Liver (tissue), 9 donors: ENCODE data around the gene RIN1. TPM values are rescaled to one million over a fixed set of nuclear protein-coding genes. Genes with fewer than 3 reads are reported as not detected.

ENCODE experiments used
- DNase-seq: peaks from one replicate; pipeline ENCODE4 v3.0.0-alpha.2; 2017; ENCODE audit warnings: low spot score
- H3K27ac ChIP-seq, 2 donors: one replicate each; pipeline ENCODE4 v1.7.0; 2013; ENCODE audit warnings: inconsistent platforms in 2 of 2, low read length in 2 of 2, control low read depth in 1 of 2, low read depth in 1 of 2, mild to moderate bottlenecking in 1 of 2
- H3K27me3 ChIP-seq, 4 donors: one replicate each; pipeline versions ENCODE4 v1.6.1 to v1.7.0; 2013; ENCODE audit warnings: low read length in 3 of 4, inconsistent platforms in 1 of 4, mild to moderate bottlenecking in 1 of 4, moderate library complexity in 1 of 4; ENCODE audit not compliant: control insufficient read depth in 4 of 4, insufficient read depth in 4 of 4
- H3K36me3 ChIP-seq, 4 donors: one replicate each; pipeline versions ENCODE4 v1.6.1 to v1.7.0; 2013; ENCODE audit warnings: low read length in 3 of 4, mild to moderate bottlenecking in 3 of 4, low read depth in 1 of 4, moderate library complexity in 1 of 4; ENCODE audit not compliant: control insufficient read depth in 4 of 4, insufficient read depth in 3 of 4
- H3K4me1 ChIP-seq, 4 donors: one replicate each; pipeline versions ENCODE4 v1.6.1 to v1.7.0; 2013; ENCODE audit warnings: low read length in 3 of 4, mild to moderate bottlenecking in 3 of 4, moderate library complexity in 1 of 4; ENCODE audit not compliant: control insufficient read depth in 4 of 4, insufficient read depth in 4 of 4
- H3K4me3 ChIP-seq, 3 donors: one replicate each; pipeline versions ENCODE4 v1.6.1 to v1.7.0; 2013; ENCODE audit warnings: low read length in 3 of 3, control low read depth in 1 of 3, low read depth in 1 of 3, mild to moderate bottlenecking in 1 of 3
- H3K9ac ChIP-seq, 2 donors: one replicate each; pipeline ENCODE4 v1.7.0; 2013; ENCODE audit warnings: low read length in 2 of 2, mild to moderate bottlenecking in 2 of 2, moderate library complexity in 2 of 2, control low read depth in 1 of 2, low read depth in 1 of 2
- H3K9me3 ChIP-seq, 4 donors: one replicate each; pipeline versions ENCODE4 v1.6.1 to v1.7.0; 2013; ENCODE audit warnings: low read length in 3 of 4; ENCODE audit not compliant: control insufficient read depth in 4 of 4
- EGR1 ChIP-seq, 2 donors: IDR thresholded peaks; 2 replicates each; pipeline ENCODE4 v1.6.1; 2016 to 2018; ENCODE audit warnings: antibody characterized with exemption in 2 of 2, low read depth in 2 of 2
- FOXA1 ChIP-seq: IDR thresholded peaks from 2 replicates; pipeline ENCODE4 v1.6.1; 2016; ENCODE audit warnings: antibody characterized with exemption
- FOXA2 ChIP-seq: IDR thresholded peaks from 2 replicates; pipeline ENCODE4 v1.6.1; 2016; ENCODE audit warnings: antibody characterized with exemption
- GABPA ChIP-seq, 2 donors: IDR thresholded peaks in 1 of 2; conservative IDR thresholded peaks in 1 of 2; 2 replicates each; pipeline ENCODE4 v1.6.1; 2016; ENCODE audit warnings: antibody characterized with exemption in 2 of 2, mild to moderate bottlenecking in 1 of 2, moderate library complexity in 1 of 2
- HNF4A ChIP-seq, 2 donors: conservative IDR thresholded peaks; 2 replicates each; pipeline ENCODE4 v1.6.1; 2016; ENCODE audit warnings: antibody characterized with exemption in 2 of 2, mild to moderate bottlenecking in 2 of 2
- JUND ChIP-seq, 2 donors: IDR thresholded peaks; 2 replicates each; pipeline ENCODE4 v1.6.1; 2016; ENCODE audit warnings: antibody characterized with exemption in 2 of 2
- NR2F2 ChIP-seq: IDR thresholded peaks from 2 replicates; pipeline ENCODE4 v1.6.1; 2016; ENCODE audit warnings: antibody characterized with exemption
- RAD21 ChIP-seq, 2 donors: IDR thresholded peaks; 2 replicates each; pipeline ENCODE4 v1.6.1; 2016; ENCODE audit warnings: antibody characterized with exemption in 2 of 2, mild to moderate bottlenecking in 2 of 2
- RXRA ChIP-seq, 2 donors: IDR thresholded peaks; 2 replicates each; pipeline ENCODE4 v1.6.1; 2017 to 2018; ENCODE audit warnings: antibody characterized with exemption in 2 of 2, mild to moderate bottlenecking in 1 of 2
- SP1 ChIP-seq: IDR thresholded peaks from 2 replicates; pipeline ENCODE4 v1.6.1; 2018; ENCODE audit warnings: antibody characterized with exemption, mild to moderate bottlenecking
- TAF1 ChIP-seq: conservative IDR thresholded peaks from 2 replicates; pipeline ENCODE4 v1.6.1; 2016; ENCODE audit warnings: antibody characterized with exemption, mild to moderate bottlenecking
- WGBS: extraction: QIAGEN DNeasy Blood & Tissue Kit; methylation state at CpG from one replicate; pipeline ENCODE4 v1.1.7; 2013; 5-methylcytosine and 5-hydroxymethylcytosine counted together
- polyA plus RNA-seq, 2 donors: library from polyadenylated mRNA; stranded (reverse) in 1 of 2; unstranded in 1 of 2; fragments of 200-250 nt in 1 of 2; fragments of >200 nt in 1 of 2; fragmentation: Nextera tagmentation in 1 of 2; extraction: Ambion mirVana in 1 of 2; gene quantifications; one replicate each; pipeline versions ENCODE4 v1.2.1 to v1.2.3, GENCODE V29; 2013 to 2015
- total RNA-seq, 2 donors: library from RNA; depleted of rRNA; stranded (reverse); fragments of >200 nt; gene quantifications; one replicate each; pipeline ENCODE4 v1.2.3, GENCODE V29; 2014
- TF ChIP-seq, protein P1 (sequence below): IDR thresholded peaks from 2 replicates; pipeline ENCODE4 v1.6.1; 2016; ENCODE audit warnings: antibody characterized with exemption
- TF ChIP-seq, protein P2 (sequence below): IDR thresholded peaks from 2 replicates; pipeline ENCODE4 v1.6.1; 2016; ENCODE audit warnings: antibody characterized with exemption
- TF ChIP-seq, protein P3 (sequence below): fragments of 150-350 bp; IDR thresholded peaks from 2 replicates; pipeline ENCODE4 v1.5.1; 2017; ENCODE audit warnings: improper control_type of control experiment, low read depth, low read length; ENCODE audit not compliant: missing input control
- TF ChIP-seq, protein P4 (sequence below): IDR thresholded peaks from 2 replicates; pipeline ENCODE4 v1.6.1; 2016; ENCODE audit warnings: antibody characterized with exemption, mild to moderate bottlenecking
- donor health status: healthy.
- donor health status: healthy.
- donor health status: healthy.
- donor health status: healthy.
- donor health status: healthy.

The RIN1 gene
- total and polyA plus RNA-seq, 4 donors = 0.11 to 1.1 (median 0.53) TPM

DNA sequence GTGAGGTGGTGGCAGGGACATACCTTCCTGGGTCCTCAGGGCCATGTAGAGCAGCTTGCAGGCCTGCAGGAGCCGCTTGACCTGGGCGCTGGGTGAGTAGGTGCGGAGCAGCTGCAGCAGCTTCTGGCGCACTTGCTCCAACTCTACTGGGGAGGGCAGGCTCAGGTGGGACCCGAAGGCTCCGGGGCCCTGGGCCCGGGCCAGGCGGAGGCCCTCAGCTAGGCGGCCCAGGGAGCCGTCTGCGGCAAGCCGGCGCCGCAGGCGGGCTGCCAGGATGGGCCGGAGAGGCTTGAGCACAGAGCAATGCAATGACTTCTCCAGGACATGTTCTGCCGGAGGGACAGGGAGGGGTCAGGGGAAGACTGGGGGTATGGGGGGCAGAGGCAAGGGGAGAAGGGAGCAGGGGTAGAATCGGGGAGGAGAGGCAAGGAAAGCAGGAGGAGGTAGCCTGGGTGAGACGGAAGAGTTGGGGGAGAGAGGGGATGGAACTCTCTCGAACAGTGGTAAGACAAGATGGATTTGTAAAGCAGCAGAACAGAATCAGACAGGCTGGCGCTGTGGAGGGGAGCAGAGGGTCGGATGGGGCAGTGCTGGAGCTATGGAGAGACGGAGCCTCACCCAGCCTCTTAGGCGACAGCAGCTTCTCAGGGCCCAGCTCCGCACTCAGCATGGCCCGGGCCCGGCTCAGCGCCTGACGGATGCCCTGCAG, 2.2 kb downstream of the RIN1 start:
- Histone ChIP-seq H3K4me3 (no peak overlapping the region), H3K9ac (no peak overlapping the region), H3K4me1 (peaks cover 4 to 16% (median 8%) of the 10 kb centered on the region in 4 donors), H3K27ac (no peak overlapping the region), H3K9me3 (no peaks in the 10 kb centered on the region), H3K36me3 (peaks cover 0 to 7% (median 3%) of the 10 kb centered on the region in 4 donors), H3K27me3 (no peaks in the 10 kb centered on the region)
- 91% methylated on average over 29 of the region's 29 CpGs for WGBS
- TF ChIP-seq EGR1 (IDR thresholded peaks at IDR 0.05; ENCODE audit: low read depth in 2 of 2) (no peak), JUND (IDR thresholded peaks at IDR 0.05) (no peak), GABPA (IDR thresholded peaks at IDR 0.05 in 1 of 2, conservative IDR thresholded peaks at IDR 0.05 in 1 of 2) (no peak), RAD21 (IDR thresholded peaks at IDR 0.05) (no peak), HNF4A (conservative IDR thresholded peaks at IDR 0.05) (no peak), FOXA1 (no peak), FOXA2 (no peak), RXRA (IDR thresholded peaks at IDR 0.05) (no peak), NR2F2 (no peak), TAF1 (no peak), SP1 (no peak)
- TF ChIP-seq, protein P1, sequence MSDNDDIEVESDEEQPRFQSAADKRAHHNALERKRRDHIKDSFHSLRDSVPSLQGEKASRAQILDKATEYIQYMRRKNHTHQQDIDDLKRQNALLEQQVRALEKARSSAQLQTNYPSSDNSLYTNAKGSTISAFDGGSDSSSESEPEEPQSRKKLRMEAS = no peak
- TF ChIP-seq, protein P2, sequence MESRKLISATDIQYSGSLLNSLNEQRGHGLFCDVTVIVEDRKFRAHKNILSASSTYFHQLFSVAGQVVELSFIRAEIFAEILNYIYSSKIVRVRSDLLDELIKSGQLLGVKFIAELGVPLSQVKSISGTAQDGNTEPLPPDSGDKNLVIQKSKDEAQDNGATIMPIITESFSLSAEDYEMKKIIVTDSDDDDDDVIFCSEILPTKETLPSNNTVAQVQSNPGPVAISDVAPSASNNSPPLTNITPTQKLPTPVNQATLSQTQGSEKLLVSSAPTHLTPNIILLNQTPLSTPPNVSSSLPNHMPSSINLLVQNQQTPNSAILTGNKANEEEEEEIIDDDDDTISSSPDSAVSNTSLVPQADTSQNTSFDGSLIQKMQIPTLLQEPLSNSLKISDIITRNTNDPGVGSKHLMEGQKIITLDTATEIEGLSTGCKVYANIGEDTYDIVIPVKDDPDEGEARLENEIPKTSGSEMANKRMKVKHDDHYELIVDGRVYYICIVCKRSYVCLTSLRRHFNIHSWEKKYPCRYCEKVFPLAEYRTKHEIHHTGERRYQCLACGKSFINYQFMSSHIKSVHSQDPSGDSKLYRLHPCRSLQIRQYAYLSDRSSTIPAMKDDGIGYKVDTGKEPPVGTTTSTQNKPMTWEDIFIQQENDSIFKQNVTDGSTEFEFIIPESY = no peak
- TF ChIP-seq, protein P3, sequence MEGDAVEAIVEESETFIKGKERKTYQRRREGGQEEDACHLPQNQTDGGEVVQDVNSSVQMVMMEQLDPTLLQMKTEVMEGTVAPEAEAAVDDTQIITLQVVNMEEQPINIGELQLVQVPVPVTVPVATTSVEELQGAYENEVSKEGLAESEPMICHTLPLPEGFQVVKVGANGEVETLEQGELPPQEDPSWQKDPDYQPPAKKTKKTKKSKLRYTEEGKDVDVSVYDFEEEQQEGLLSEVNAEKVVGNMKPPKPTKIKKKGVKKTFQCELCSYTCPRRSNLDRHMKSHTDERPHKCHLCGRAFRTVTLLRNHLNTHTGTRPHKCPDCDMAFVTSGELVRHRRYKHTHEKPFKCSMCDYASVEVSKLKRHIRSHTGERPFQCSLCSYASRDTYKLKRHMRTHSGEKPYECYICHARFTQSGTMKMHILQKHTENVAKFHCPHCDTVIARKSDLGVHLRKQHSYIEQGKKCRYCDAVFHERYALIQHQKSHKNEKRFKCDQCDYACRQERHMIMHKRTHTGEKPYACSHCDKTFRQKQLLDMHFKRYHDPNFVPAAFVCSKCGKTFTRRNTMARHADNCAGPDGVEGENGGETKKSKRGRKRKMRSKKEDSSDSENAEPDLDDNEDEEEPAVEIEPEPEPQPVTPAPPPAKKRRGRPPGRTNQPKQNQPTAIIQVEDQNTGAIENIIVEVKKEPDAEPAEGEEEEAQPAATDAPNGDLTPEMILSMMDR = no peak
- TF ChIP-seq, protein P4, sequence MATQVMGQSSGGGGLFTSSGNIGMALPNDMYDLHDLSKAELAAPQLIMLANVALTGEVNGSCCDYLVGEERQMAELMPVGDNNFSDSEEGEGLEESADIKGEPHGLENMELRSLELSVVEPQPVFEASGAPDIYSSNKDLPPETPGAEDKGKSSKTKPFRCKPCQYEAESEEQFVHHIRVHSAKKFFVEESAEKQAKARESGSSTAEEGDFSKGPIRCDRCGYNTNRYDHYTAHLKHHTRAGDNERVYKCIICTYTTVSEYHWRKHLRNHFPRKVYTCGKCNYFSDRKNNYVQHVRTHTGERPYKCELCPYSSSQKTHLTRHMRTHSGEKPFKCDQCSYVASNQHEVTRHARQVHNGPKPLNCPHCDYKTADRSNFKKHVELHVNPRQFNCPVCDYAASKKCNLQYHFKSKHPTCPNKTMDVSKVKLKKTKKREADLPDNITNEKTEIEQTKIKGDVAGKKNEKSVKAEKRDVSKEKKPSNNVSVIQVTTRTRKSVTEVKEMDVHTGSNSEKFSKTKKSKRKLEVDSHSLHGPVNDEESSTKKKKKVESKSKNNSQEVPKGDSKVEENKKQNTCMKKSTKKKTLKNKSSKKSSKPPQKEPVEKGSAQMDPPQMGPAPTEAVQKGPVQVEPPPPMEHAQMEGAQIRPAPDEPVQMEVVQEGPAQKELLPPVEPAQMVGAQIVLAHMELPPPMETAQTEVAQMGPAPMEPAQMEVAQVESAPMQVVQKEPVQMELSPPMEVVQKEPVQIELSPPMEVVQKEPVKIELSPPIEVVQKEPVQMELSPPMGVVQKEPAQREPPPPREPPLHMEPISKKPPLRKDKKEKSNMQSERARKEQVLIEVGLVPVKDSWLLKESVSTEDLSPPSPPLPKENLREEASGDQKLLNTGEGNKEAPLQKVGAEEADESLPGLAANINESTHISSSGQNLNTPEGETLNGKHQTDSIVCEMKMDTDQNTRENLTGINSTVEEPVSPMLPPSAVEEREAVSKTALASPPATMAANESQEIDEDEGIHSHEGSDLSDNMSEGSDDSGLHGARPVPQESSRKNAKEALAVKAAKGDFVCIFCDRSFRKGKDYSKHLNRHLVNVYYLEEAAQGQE = no peak
- DNase-seq = no peak
